SK-N-MC (cell line): ENCODE data around the gene THADA.
A peak's percentile ranks its signal among the peaks of the same experiment; 100 is the strongest.

Source experiments
- DNase-seq: peaks from one replicate; pipeline ENCODE4 v3.0.0-alpha.2; 2011; ENCODE audit warnings: low read depth, low spot score
- H3K27ac ChIP-seq: fragments of 200-600 bp; sonication (generic); 2 replicates; pipeline ENCODE4 v1.5.1; 2016; ENCODE audit warnings: mixed run types
- H3K36me3 ChIP-seq: fragments of 200-600 bp; sonication (generic); 2 replicates; pipeline ENCODE4 v1.6.1; 2017; ENCODE audit warnings: antibody characterized with exemption, low read length, mixed read lengths; ENCODE audit not compliant: insufficient read depth
- H3K4me3 ChIP-seq: fragments of 200-600 bp; sonication (generic); 2 replicates; pipeline ENCODE4 v1.5.1; 2016
- H3K9ac ChIP-seq: fragments of 200-600 bp; sonication (generic); 2 replicates; pipeline ENCODE4 v1.8.0; 2017; ENCODE audit warnings: mixed run types, mixed read lengths; ENCODE audit not compliant: insufficient read length
- H3K9me3 ChIP-seq: fragments of 200-600 bp; sonication (generic); 2 replicates; pipeline ENCODE4 v1.6.1; 2017; ENCODE audit warnings: low read depth, mild to moderate bottlenecking, antibody characterized with exemption, low read length, moderate library complexity, mixed read lengths
- EZH2 ChIP-seq: fragments of 200-600 bp; sonication (generic); IDR thresholded peaks from one replicate; pipeline ENCODE4 v1.6.1; 2017; ENCODE audit warnings: antibody characterized with exemption
- FOXP2 ChIP-seq: optimal IDR thresholded peaks from 2 replicates; pipeline ENCODE3; 2011; ENCODE audit warnings: mild to moderate bottlenecking, moderate library complexity; ENCODE audit not compliant: insufficient read depth; ENCODE audit errors: extremely low read length, control extremely low read depth
- POLR2AphosphoS5 ChIP-seq: IDR thresholded peaks from 2 replicates; pipeline ENCODE4 v1.6.1; 2012; ENCODE audit warnings: mild to moderate bottlenecking, low read depth, low read length, borderline replicate concordance

Gene THADA

DNA sequence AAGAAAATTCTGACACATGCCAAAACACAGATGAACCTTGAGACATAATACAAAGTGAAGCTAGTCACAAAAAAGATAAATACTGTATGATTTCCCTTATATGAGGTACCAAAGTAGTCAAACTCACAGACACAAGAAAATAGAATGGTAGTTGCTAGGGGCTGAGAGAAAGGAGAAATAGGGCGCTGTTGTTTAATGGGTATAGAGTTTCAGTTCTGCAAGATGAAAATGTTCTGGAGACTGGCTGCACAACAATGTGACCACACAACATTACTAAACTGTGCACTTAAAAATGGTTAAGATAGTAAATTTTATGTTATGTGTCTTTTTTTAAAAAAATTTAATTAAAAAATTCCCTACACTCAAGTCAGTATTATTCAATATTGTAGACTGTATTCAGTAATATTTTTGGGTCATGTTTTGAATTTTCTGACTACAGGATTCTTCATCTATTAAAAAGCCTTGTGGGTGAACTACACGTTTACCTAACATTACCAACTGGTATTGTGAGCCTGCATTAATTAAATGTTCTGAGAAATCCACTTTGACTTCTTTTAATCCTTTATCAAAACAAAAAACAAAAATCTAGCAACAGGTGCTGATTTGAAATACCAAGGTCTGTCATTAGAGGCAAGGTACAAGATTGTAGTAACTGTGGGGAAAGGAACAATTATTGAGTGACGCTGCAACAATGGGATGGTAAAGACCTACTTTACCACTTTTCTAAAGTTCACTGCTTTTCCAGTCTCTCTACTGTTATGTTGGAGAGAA lies 228.6 kb downstream of the THADA start:
- H3K27ac ChIP-seq = no peak overlapping the region
- no peak overlapping the region for H3K4me3 ChIP-seq
- H3K9ac ChIP-seq = no peak overlapping the region
- no peak for DNase-seq
- H3K9me3 ChIP-seq = no peaks in the 10 kb centered on the region
- no peaks in the 10 kb centered on the region for H3K36me3 ChIP-seq
- TF ChIP-seq EZH2 (no peak), FOXP2 (no peak), POLR2AphosphoS5 (no peak)

DNA sequence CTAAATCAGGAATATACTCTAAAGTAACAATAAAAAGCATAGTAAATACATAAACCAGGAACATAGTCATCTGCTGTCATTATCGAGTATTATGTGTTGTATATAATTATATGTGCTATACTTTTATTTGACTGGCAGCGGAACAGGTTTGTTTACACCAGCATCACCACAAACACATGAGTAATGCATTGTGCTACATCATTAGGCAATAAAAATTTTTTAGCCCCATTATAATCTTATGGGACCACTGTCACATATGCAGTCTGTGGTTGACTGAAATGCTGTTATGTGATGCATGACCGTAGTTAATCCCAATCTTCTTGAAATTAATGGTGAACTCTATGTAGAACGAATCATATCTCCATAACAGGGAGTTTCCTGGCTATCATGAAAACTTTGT lies 232.7 kb downstream of the THADA start:
- H3K4me3 ChIP-seq = no peak overlapping the region
- H3K9me3 ChIP-seq = no peaks in the 10 kb centered on the region
- TF ChIP-seq POLR2AphosphoS5 (no peak), EZH2 (no peak), FOXP2 (no peak)
- H3K36me3 ChIP-seq = no peaks in the 10 kb centered on the region
- no peak overlapping the region for H3K9ac ChIP-seq
- H3K27ac ChIP-seq = no peak overlapping the region
- no peak for DNase-seq

DNA sequence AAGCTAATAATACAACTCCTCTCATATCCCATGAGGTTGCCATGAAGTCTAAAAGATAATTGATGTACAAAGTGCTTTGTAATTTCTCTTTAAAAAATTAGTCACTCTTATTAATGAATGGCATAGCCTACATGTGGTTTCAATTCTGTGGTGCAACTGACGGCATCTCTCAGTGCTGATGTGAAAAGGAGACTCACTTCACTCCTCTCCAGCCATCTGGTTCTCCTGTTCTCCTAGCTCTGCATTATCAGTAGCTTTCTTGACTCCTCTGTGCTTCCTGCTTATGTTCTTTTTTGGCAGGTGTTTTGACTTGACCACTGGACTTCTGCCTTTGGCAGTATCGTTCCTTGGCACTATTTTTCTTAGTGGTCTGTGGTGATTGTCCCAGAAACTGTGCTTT lies 234.6 kb downstream of the THADA start:
- Histone ChIP-seq H3K27ac (no peak overlapping the region), H3K4me3 (no peak overlapping the region), H3K9ac (no peak overlapping the region), H3K36me3 (no peaks in the 10 kb centered on the region), H3K9me3 (no peaks in the 10 kb centered on the region)
- DNase-seq = no peak
- no peak for TF ChIP-seq EZH2

DNA sequence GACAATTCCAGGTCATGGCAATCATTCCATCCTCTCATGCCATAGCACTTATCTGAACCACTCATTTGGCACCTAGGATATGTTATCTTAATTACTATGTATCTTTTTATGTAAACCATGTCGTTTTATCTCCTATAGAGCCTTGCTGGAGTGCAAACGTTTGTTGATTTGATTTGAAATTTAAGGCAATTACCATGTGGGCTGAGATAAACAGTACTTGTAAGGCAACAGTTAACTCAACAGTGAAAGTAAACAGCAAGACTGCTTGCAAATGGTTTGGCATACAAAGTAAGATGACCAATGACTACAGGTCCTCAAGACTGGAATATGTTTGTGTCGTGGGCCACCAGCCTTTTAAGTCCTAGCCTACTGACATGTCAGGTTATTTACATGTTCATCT lies 235.7 kb downstream of the THADA start:
- Histone ChIP-seq H3K36me3 (no peaks in the 10 kb centered on the region), H3K27ac (no peak overlapping the region), H3K4me3 (no peak overlapping the region), H3K9me3 (no peaks in the 10 kb centered on the region), H3K9ac (no peak overlapping the region)
- DNase-seq = no peak
- no peak for TF ChIP-seq POLR2AphosphoS5
- TF ChIP-seq FOXP2 = no peak
- TF ChIP-seq EZH2 = no peak

DNA sequence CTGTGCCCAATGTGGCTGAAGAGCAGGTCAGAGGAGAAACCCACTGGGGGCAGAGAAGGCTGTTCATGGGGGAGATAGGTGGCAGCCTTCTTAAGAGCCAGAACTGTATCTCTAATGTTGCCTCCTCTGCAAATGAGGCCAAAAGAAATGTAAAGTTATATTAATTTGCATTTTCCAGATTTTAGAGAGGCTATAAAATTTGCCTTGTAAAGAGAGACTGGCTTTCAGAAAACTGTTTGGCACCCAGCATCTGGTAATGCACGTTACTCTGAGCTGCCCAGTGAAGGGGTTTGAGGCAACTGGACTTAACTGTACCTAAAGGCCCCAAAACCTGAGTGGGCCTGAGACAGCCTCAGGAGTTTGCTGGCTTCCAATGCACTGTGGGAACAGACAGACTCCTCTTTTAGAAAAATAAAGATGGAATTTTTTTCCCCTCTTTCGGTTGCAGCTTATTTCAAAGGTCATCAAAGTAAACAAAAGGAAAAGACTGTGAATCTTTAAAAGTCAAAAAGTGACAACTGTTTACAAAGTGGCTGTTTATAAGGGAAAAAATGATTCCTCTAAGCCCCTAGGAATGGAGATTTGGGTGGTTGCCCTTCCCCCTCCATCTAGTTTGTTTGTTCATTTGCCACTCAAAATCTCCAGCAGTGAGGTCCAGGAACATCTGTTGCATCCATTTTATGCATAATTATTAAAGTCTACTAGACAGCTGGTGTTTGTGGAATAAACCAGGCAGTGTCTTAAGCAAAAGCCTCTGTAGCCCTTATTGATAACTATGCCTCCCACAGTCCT lies 237.2 kb downstream of the THADA start:
- no peaks in the 10 kb centered on the region for H3K36me3 ChIP-seq
- no peak for DNase-seq
- H3K4me3 ChIP-seq = peak overlapping the region; percentile 10; the same call in 1 of the 2 replicates
- H3K27ac ChIP-seq = peak overlapping the region; percentile 52
- TF ChIP-seq FOXP2 (no peak), POLR2AphosphoS5 (no peak), EZH2 (no peak)
- H3K9ac ChIP-seq = no peak overlapping the region
- H3K9me3 ChIP-seq = no peaks in the 10 kb centered on the region

DNA sequence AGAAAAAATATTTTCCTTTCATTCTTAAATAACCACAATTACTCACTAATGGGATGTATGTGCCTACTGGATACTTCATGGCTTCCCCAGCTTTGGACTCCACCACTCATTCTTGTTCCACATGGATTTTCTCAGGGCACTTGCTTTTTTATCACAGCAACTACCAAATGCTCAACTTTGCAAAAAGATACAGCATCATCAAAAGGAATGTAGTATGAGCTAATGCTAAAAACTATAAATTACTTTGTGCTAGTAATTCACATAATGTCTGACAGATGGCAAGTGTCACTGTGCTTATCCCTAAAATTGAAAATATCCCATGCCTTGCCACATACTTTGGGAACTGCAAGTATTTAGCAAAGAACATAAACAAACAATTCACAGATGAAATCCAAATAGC lies 239.1 kb downstream of the THADA start:
- TF ChIP-seq POLR2AphosphoS5 = no peak
- TF ChIP-seq FOXP2 = no peak
- TF ChIP-seq EZH2 = no peak
- DNase-seq = no peak

DNA sequence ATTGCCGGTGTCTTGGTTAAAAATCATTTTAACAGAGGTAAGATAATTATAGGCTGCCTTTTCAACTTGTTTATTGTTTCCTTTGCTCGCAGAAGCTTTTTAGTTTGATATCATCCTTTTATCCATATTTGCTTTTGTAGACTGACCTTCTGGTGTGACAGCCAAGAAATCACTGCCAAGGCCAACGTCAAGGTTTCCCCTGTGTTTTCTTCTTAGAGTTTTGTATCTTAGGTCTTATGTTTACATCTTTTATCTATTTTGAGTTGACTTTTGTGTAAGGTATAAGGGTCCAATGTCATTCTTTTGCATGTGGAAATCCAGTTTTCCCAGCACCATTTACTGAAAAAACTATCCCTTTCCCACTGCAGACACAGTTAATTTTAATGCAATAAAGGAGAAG lies 240.4 kb downstream of the THADA start:
- no peak for DNase-seq

More for the DNA sequence above, 239.1 kb downstream of the THADA start:
- H3K27ac ChIP-seq = no peak overlapping the region
- H3K4me3 ChIP-seq = no peak overlapping the region
- no peaks in the 10 kb centered on the region for H3K36me3 ChIP-seq
- no peak overlapping the region for H3K9ac ChIP-seq
- H3K9me3 ChIP-seq = no peaks in the 10 kb centered on the region

DNA sequence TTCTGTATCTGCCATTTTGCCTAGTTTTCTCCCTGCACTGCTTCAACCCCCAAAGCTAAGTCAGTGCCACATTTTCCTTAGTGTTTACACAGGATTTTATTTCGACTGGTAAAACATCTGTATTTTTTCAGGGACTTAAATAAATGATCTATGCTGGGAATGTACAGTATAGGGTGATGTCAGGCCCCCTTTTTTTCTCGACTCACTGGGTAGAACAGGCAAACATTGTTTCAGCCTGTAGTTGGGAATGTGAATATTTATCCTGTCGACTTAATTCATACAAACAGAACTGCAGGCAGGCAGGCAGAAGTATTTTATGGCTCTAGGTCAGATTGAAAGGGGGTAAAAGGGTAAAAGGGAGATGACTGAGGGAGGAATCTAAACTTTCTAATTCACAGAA lies 245.9 kb downstream of the THADA start:
- no peak for DNase-seq
- peak overlapping the region; percentile 81; the same call in 1 of the 2 replicates for H3K27ac ChIP-seq
- no peak overlapping the region for H3K4me3 ChIP-seq
- H3K9ac ChIP-seq = no peak overlapping the region
- no peaks in the 10 kb centered on the region for H3K9me3 ChIP-seq
- no peak for TF ChIP-seq FOXP2
- TF ChIP-seq EZH2 = no peak
- TF ChIP-seq POLR2AphosphoS5 = no peak
- no peaks in the 10 kb centered on the region for H3K36me3 ChIP-seq

More for the DNA sequence above, 240.4 kb downstream of the THADA start:
- no peak overlapping the region for H3K9ac ChIP-seq
- H3K36me3 ChIP-seq = no peaks in the 10 kb centered on the region
- TF ChIP-seq POLR2AphosphoS5 (no peak), EZH2 (no peak), FOXP2 (no peak)
- H3K9me3 ChIP-seq = no peaks in the 10 kb centered on the region
- H3K27ac ChIP-seq = no peak overlapping the region
- no peak overlapping the region for H3K4me3 ChIP-seq
